ENCODE measurements around the gene PPIP5K1.

The PPIP5K1 gene

GRCh38 chr15:43484455-43484854 lies 105.6 kb downstream of the PPIP5K1 start:
- no peak for DNase-seq
